Lung (tissue), 12 donors: ENCODE data around the gene ADNP2. TPM values are rescaled to one million over a fixed set of nuclear protein-coding genes. Genes with fewer than 3 reads are reported as not detected.

Source experiments
- ATAC-seq: fragments of 200-7000 bp; cut with Tn5 transposase; one replicate; pipeline ENCODE4 v1.9.1; 2020; ENCODE audit warnings: moderate number of reproducible peaks; ENCODE audit not compliant: insufficient read depth, low FRiP score
- DNase-seq, 3 donors: peaks; one replicate each; pipeline ENCODE4 v3.0.0-alpha.2; 2013 to 2017
- H3K27ac ChIP-seq, 2 donors: one replicate each; pipeline ENCODE4 v1.5.1; 2013; ENCODE audit warnings: mild to moderate bottlenecking in 2 of 2, moderate library complexity in 2 of 2, control low read depth in 1 of 2, inconsistent platforms in 1 of 2, low read depth in 1 of 2, low read length in 1 of 2
- H3K27me3 ChIP-seq, 3 donors: one replicate each; pipeline ENCODE4 v1.5.1; 2013; ENCODE audit warnings: low read length in 2 of 3; ENCODE audit not compliant: control insufficient read depth in 3 of 3, insufficient read depth in 3 of 3
- H3K36me3 ChIP-seq, 4 donors: one replicate each; pipeline ENCODE4 v1.5.1; 2013; ENCODE audit warnings: low read length in 4 of 4, mild to moderate bottlenecking in 1 of 4, moderate library complexity in 1 of 4; ENCODE audit not compliant: control insufficient read depth in 4 of 4, insufficient read depth in 4 of 4
- H3K4me1 ChIP-seq, 5 donors: one replicate each; pipeline ENCODE4 v1.5.1; 2013; ENCODE audit warnings: low read length in 5 of 5, mild to moderate bottlenecking in 2 of 5, moderate library complexity in 1 of 5; ENCODE audit not compliant: control insufficient read depth in 5 of 5, insufficient read depth in 5 of 5
- H3K4me3 ChIP-seq: one replicate; pipeline ENCODE4 v1.5.1; 2013; ENCODE audit warnings: mild to moderate bottlenecking, control low read depth, moderate library complexity
- H3K9ac ChIP-seq, 2 donors: one replicate each; pipeline ENCODE4 v1.5.1; 2013; ENCODE audit warnings: low read length in 2 of 2, control low read depth in 1 of 2; ENCODE audit not compliant: insufficient read depth in 1 of 2
- H3K9me3 ChIP-seq, 4 donors: one replicate each; pipeline ENCODE4 v1.5.1; 2013; ENCODE audit warnings: low read length in 3 of 4, mild to moderate bottlenecking in 1 of 4, moderate library complexity in 1 of 4; ENCODE audit not compliant: control insufficient read depth in 4 of 4, insufficient read depth in 3 of 4
- CTCF ChIP-seq: IDR thresholded peaks from 2 replicates; pipeline ENCODE4 v1.5.1; 2012; ENCODE audit warnings: mild to moderate bottlenecking; ENCODE audit errors: control extremely low read depth, extremely low read depth
- WGBS, 2 donors: extraction: QIAGEN DNeasy Blood & Tissue Kit; methylation state at CpG; one replicate each; pipeline ENCODE4 v1.1.7; 2013; 5-methylcytosine and 5-hydroxymethylcytosine counted together
- polyA plus RNA-seq, 2 donors: library from polyadenylated mRNA; stranded (reverse); fragments of 200-250 nt; gene quantifications; one replicate each; pipeline ENCODE4 v1.2.1, GENCODE V29; 2013
- total RNA-seq, 2 donors: library from RNA; depleted of rRNA in 1 of 2; stranded (reverse); fragments of >200 nt in 1 of 2; gene quantifications; one replicate each; pipeline ENCODE4 v1.2.1, GENCODE V29; 2014 to 2021
- donor health status: control.
- donor health status: control.
- donor health status: Bipolar disorder and iron deficiency.
- donor health status: healthy.
- donor health status: DM: yes; HTN: yes; CAD: no.

Gene ADNP2
- total and polyA plus RNA-seq, 4 donors, result 4.9 to 16.3 (median 12.1) TPM

DNA sequence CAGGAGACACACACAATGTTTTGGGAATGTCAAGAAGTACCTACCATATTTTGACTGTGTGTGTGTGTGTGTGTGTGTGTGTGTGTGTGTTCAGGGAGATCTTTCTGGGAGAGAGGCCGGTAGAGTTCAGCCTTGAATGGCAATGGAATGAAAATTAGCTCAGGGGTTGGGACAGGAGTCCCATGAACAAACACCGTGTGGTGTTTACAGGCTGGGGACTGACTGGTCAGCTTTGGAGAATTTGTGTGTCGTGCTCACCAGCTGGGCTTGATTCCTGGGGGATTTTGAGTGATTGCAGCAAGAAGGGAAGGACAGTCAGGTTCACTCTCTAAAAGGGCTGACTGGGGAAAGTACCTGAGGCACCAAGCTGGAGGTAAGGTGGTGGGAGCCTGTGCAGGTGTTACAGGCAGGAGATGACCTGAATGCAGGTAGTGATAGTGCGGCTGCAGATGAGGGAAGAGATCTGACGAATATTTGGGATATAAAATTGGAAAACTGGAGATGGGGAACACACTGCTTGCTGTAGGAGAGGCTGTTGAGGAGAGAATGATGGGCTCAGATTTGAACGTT lies 2.5 kb upstream of the ADNP2 start:
- ATAC-seq (no peak), DNase-seq (no peak)
- H3K36me3 ChIP-seq, result no peaks in the 10 kb centered on the region
- WGBS, 2 donors, result 39 to 72% methylated on average over 6 of the region's 6 CpGs
- peaks cover 2 to 12% (median 6%) of the 10 kb centered on the region in 5 donors for H3K4me1 ChIP-seq
- no peak overlapping the region for H3K9ac ChIP-seq
- no peak for TF ChIP-seq CTCF
- no peak overlapping the region for H3K4me3 ChIP-seq
- no peak overlapping the region for H3K27ac ChIP-seq
- no peaks in the 10 kb centered on the region for H3K9me3 ChIP-seq
- no peaks in the 10 kb centered on the region for H3K27me3 ChIP-seq

- ATAC-seq (no peak), DNase-seq (no peak)
- Histone ChIP-seq H3K9ac (no peak overlapping the region), H3K9me3 (no peaks in the 10 kb centered on the region), H3K4me3 (no peak overlapping the region), H3K27me3 (no peaks in the 10 kb centered on the region), H3K4me1 (peaks cover 2 to 12% (median 6%) of the 10 kb centered on the region in 5 donors), H3K27ac (no peak overlapping the region), H3K36me3 (no peaks in the 10 kb centered on the region)
- 66 to 78% methylated on average over 10 of the region's 10 CpGs for WGBS, 2 donors
- TF ChIP-seq CTCF, result no peak
Measured at GRCh38 chr18:80107426-80107825, 1.6 kb upstream of the ADNP2 start.

DNA sequence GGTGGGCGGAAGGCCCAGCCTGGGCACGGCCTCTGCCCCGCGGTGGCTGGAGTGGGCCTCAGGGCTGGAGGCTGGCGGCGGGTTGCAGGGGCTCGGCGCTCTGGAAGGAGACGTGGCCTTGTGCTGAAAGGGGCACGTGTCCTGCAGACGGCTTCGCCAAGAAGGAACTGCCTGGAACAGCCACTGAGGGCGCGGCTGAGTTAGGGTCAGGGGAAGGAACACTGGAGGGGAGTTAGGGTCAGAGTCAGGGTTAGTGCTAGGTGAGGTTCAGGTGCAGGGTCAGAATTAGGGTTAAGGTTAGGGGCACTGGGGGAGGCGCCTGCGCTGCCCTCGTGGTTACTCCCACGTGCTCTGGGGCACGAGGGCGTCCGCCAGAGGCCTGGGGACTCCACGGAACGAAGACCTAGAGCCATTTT lies 933 bp upstream of the ADNP2 start:
- Histone ChIP-seq H3K27me3 (no peaks in the 10 kb centered on the region), H3K4me3 (no peak overlapping the region), H3K36me3 (no peaks in the 10 kb centered on the region), H3K9me3 (no peaks in the 10 kb centered on the region), H3K4me1 (peaks cover 2 to 12% (median 6%) of the 10 kb centered on the region in 5 donors), H3K27ac (no peak overlapping the region), H3K9ac (no peak overlapping the region)
- DNase-seq (no peak), ATAC-seq (no peak)
- WGBS, 2 donors, result 94 to 95% methylated on average over 23 of the region's 23 CpGs
- no peak for TF ChIP-seq CTCF

DNA sequence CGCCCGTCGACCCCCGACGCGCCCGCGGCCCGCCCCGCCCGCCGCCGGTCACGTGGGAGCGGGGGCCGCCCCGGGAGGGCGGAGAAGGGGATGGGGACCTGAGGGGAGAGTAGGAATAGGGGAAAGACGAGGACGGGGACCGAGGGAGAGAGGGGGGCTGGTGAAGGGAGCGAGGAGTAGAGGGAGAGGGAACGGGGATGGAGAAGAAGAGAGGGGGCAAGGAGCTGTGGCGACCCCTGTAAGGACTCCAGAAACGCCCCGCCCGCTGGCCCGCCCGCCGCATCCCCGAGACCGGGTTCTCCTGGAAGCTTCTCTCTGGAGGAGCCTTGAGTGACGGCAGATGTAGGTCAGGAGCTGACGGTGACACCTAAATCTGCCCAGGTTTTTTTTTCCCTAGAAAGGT lies 615 bp downstream of the ADNP2 start:
- Histone ChIP-seq H3K9me3 (no peaks in the 10 kb centered on the region), H3K36me3 (no peaks in the 10 kb centered on the region), H3K4me3 (peak overlapping the region; percentile 83), H3K9ac (peak overlapping the region in 1 of 2 donors; percentile 80), H3K27ac (peak overlapping the region; percentile 61 to 97), H3K27me3 (no peaks in the 10 kb centered on the region), H3K4me1 (peaks cover 4 to 12% (median 11%) of the 10 kb centered on the region in 5 donors)
- DNase-seq, result peak; percentile 49 to 64 (median 52)
- 0 to 1% methylated on average over 33 to 34 of the region's 34 CpGs for WGBS, 2 donors
- no peak for ATAC-seq
- no peak for TF ChIP-seq CTCF
